GM18868 (cell line): ENCODE measurements around the gene MGAT5.
A peak's percentile ranks its signal among the peaks of the same experiment; 100 is the strongest.

Experiments
- ATAC-seq: cut with Tn5 transposase; IDR thresholded peaks from one replicate; pipeline ENCODE4 v1.9.1; 2021; ENCODE audit warnings: mild to moderate bottlenecking, moderate library complexity; ENCODE audit not compliant: unreplicated experiment

MGAT5 gene

GRCh38 chr2:134361648-134362047 is 107.8 kb downstream of the MGAT5 start:
- no peak for ATAC-seq

GRCh38 chr2:134362152-134362668 is 108.3 kb downstream of the MGAT5 start:
- ATAC-seq = no peak

- no peak for ATAC-seq
Observed at GRCh38 chr2:134362740-134363139, 108.9 kb downstream of the MGAT5 start.

- ATAC-seq = no peak
Observed at GRCh38 chr2:134365356-134365755, 111.5 kb downstream of the MGAT5 start.

- no peak for ATAC-seq
Observed at GRCh38 chr2:134366359-134366758, 112.5 kb downstream of the MGAT5 start.

GRCh38 chr2:134367213-134367612 is 113.3 kb downstream of the MGAT5 start:
- ATAC-seq = no peak

- ATAC-seq = peak; percentile 39
Observed at GRCh38 chr2:134368009-134368817, 114.3 kb downstream of the MGAT5 start.

- ATAC-seq = no peak
Observed at GRCh38 chr2:134369220-134369902, 115.5 kb downstream of the MGAT5 start.

GRCh38 chr2:134370655-134371445 is 117.0 kb downstream of the MGAT5 start:
- ATAC-seq = no peak

- no peak for ATAC-seq
Observed at GRCh38 chr2:134372141-134372540, 118.3 kb downstream of the MGAT5 start.

- no peak for ATAC-seq
Observed at GRCh38 chr2:134372611-134373131, 118.8 kb downstream of the MGAT5 start.

GRCh38 chr2:134375935-134376334 is 122.1 kb downstream of the MGAT5 start:
- no peak for ATAC-seq

GRCh38 chr2:134377730-134378129 is 123.9 kb downstream of the MGAT5 start:
- ATAC-seq = no peak

- ATAC-seq = no peak
Observed at GRCh38 chr2:134379293-134379692, 125.4 kb downstream of the MGAT5 start.

- ATAC-seq = no peak
Observed at GRCh38 chr2:134379722-134380121, 125.8 kb downstream of the MGAT5 start.

- no peak for ATAC-seq
Observed at GRCh38 chr2:134381141-134381540, 127.3 kb downstream of the MGAT5 start.

- no peak for ATAC-seq
Observed at GRCh38 chr2:134384131-134384530, 130.3 kb downstream of the MGAT5 start.

GRCh38 chr2:134385195-134385594 is 131.3 kb downstream of the MGAT5 start:
- no peak for ATAC-seq

- no peak for ATAC-seq
Observed at GRCh38 chr2:134386310-134386709, 132.4 kb downstream of the MGAT5 start.

- no peak for ATAC-seq
Observed at GRCh38 chr2:134389381-134389780, 135.5 kb downstream of the MGAT5 start.

GRCh38 chr2:134391751-134392160 is 137.9 kb downstream of the MGAT5 start:
- ATAC-seq = peak; percentile 92
